ENCODE measurements around the gene B9D1.

The B9D1 gene

GRCh38 chr17:19320876-19321275, 41.6 kb downstream of the B9D1 start:
- FAIRE-seq (no peak), DNase-seq (ENCODE audit: low spot score) (no peak)

- DNase-seq (ENCODE audit: low spot score) = no peak
Measured at GRCh38 chr17:19319771-19320505, 42.6 kb downstream of the B9D1 start.

GRCh38 chr17:19318611-19319010, 43.9 kb downstream of the B9D1 start:
- no peak for DNase-seq (ENCODE audit: low spot score)
- FAIRE-seq = no peak

More at GRCh38 chr17:19319771-19320505, 42.6 kb downstream of the B9D1 start:
- no peak for FAIRE-seq

- FAIRE-seq = peak; percentile 73
Measured at GRCh38 chr17:19317359-19318095, 45.0 kb downstream of the B9D1 start.

GRCh38 chr17:19316761-19317358, 45.7 kb downstream of the B9D1 start:
- DNase-seq (ENCODE audit: low spot score) = no peak

More at GRCh38 chr17:19317359-19318095, 45.0 kb downstream of the B9D1 start:
- peak; percentile 81 for DNase-seq (ENCODE audit: low spot score)

GRCh38 chr17:19315104-19315503, 47.4 kb downstream of the B9D1 start:
- DNase-seq (ENCODE audit: low spot score) (no peak), FAIRE-seq (no peak)

More at GRCh38 chr17:19316761-19317358, 45.7 kb downstream of the B9D1 start:
- no peak for FAIRE-seq

- no peak for FAIRE-seq
- no peak for DNase-seq (ENCODE audit: low spot score)
Measured at GRCh38 chr17:19313746-19314651, 48.5 kb downstream of the B9D1 start.

- FAIRE-seq (no peak), DNase-seq (ENCODE audit: low spot score) (no peak)
Measured at GRCh38 chr17:19313066-19313745, 49.3 kb downstream of the B9D1 start.

GRCh38 chr17:19312406-19312805, 50.1 kb downstream of the B9D1 start:
- DNase-seq (ENCODE audit: low spot score) (no peak), FAIRE-seq (no peak)

- DNase-seq (ENCODE audit: low spot score) (no peak), FAIRE-seq (no peak)
Measured at GRCh38 chr17:19311421-19312215, 50.9 kb downstream of the B9D1 start.

- FAIRE-seq (no peak), DNase-seq (ENCODE audit: low spot score) (no peak)
Measured at GRCh38 chr17:19311016-19311415, 51.5 kb downstream of the B9D1 start.

- FAIRE-seq (no peak), DNase-seq (ENCODE audit: low spot score) (no peak)
Measured at GRCh38 chr17:19310151-19310550, 52.4 kb downstream of the B9D1 start.

- no peak for DNase-seq (ENCODE audit: low spot score)
Measured at GRCh38 chr17:19309701-19310100, 52.8 kb downstream of the B9D1 start.

GRCh38 chr17:19308398-19308797, 54.1 kb downstream of the B9D1 start:
- DNase-seq (ENCODE audit: low spot score) = no peak
- no peak for FAIRE-seq

More at GRCh38 chr17:19309701-19310100, 52.8 kb downstream of the B9D1 start:
- no peak for FAIRE-seq

GRCh38 chr17:19307521-19307920, 55.0 kb downstream of the B9D1 start:
- FAIRE-seq = no peak

GRCh38 chr17:19306160-19307111, 56.1 kb downstream of the B9D1 start:
- no peak for FAIRE-seq
- no peak for DNase-seq (ENCODE audit: low spot score)

More at GRCh38 chr17:19307521-19307920, 55.0 kb downstream of the B9D1 start:
- no peak for DNase-seq (ENCODE audit: low spot score)

GRCh38 chr17:19305761-19306159, 56.8 kb downstream of the B9D1 start:
- no peak for FAIRE-seq

GRCh38 chr17:19305256-19305655, 57.3 kb downstream of the B9D1 start:
- DNase-seq (ENCODE audit: low spot score) (no peak), FAIRE-seq (no peak)

More at GRCh38 chr17:19305761-19306159, 56.8 kb downstream of the B9D1 start:
- no peak for DNase-seq (ENCODE audit: low spot score)
